Activated T-helper 2 cell treated with anti-CD3 and anti-CD28 coated beads, Interferon-gamma antibody, Interleukin-2, Interleukin-4, amounts not matched to agents 10 μg/mL and 5 μg/mL and 100 μg/mL, durations not matched to agents 14 hours and 24 hours and 36 hours (primary cell): Measurements from ENCODE around the gene KLHL2. TPM values are rescaled to one million over a fixed set of nuclear protein-coding genes. Genes with fewer than 3 reads are reported as not detected.
"Not testable (repeated sequence)": the region's sequence is repeated elsewhere in the genome, so short reads cannot be mapped to it uniquely, and the experiment has no call there.

Source experiments
- DNase-seq: peaks from one replicate; pipeline ENCODE4 v3.0.0; 2021; ENCODE audit warnings: low spot score
- H3K27ac Mint-ChIP-seq: one replicate; pipeline ENCODE4 v1.8.0; 2021; ENCODE audit warnings: mixed read lengths
- H3K27me3 Mint-ChIP-seq: one replicate; pipeline ENCODE4 v1.8.0; 2021; ENCODE audit warnings: low read depth, mixed read lengths
- H3K36me3 Mint-ChIP-seq: one replicate; pipeline ENCODE4 v1.8.0; 2021; ENCODE audit warnings: low read depth, mixed read lengths
- H3K4me1 Mint-ChIP-seq: one replicate; pipeline ENCODE4 v1.8.0; 2021; ENCODE audit warnings: low read depth, mixed read lengths
- H3K4me3 Mint-ChIP-seq: one replicate; pipeline ENCODE4 v1.8.0; 2021; ENCODE audit warnings: low read depth, mild to moderate bottlenecking, moderate library complexity, mixed read lengths
- H3K9me3 Mint-ChIP-seq: one replicate; pipeline ENCODE4 v1.8.0; 2021; ENCODE audit warnings: mixed read lengths
- intact Hi-C: fragments of 100-400 bp; cut with micrococcal nuclease; formaldehyde crosslinking; loops from one replicate; pipeline ENCODE4 v1.15.1; 2023
- total RNA-seq: library from RNA; stranded (reverse); gene quantifications from 2 replicates; pipeline ENCODE4 v1.2.3, GENCODE V29; 2022

Gene KLHL2
- 30.3 and 32.3 TPM in 2 replicates for total RNA-seq

DNA sequence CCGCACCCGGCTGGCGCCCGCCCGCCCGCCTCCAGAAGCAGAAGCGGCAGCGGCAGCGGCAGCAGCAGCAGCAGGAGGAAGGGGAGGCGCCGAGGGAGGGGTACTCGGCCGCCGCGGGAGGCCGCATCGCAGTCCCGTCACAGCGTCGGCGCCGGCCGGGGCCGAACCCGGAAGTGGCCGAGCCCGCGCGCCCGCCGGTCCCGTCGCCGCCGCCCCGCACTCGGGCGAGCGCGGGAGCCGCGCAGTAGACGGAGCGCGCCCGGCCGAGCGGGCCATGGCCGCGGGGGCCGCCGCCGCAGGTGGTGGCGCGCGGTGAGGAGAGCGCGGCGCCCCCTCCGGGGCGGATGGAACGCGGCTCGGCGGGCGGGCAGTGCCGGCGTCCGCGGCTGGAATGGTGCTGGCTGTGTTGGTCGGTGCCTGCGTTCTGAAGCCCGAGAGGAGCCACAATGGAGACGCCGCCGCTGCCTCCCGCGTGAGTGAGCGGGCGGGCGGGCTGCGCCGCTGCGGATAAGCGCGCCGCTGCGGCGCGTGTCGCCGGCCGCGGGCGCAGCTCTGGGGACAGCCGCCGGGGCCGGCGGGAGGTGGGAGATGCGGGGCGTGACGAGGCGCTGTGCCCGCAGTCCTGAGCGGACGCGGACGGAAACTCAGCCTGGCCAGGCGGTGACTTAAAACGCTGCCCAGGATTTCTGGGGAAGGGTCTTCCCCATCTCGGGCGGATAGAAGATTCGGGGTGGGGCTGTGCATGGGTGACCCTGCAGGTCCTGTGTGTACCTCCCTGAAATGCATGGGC lies at the start of gene KLHL2:
Gene KLHL2, plus strand, starts transcription at position 131 of the 790 bp plus-strand sequence. Its CDS starts 316 bp downstream, at position 447.
- DNase-seq = peak; percentile 72
- H3K36me3 Mint-ChIP-seq = peaks cover 24% of the 10 kb centered on the region
- peaks cover 68% of the 10 kb centered on the region for H3K4me1 Mint-ChIP-seq
- no peaks in the 10 kb centered on the region for H3K9me3 Mint-ChIP-seq
- no peaks in the 10 kb centered on the region for H3K27me3 Mint-ChIP-seq
- H3K4me3 Mint-ChIP-seq = peak within 1 kb of the TSS; percentile 88
- intact Hi-C loops = loop anchor here (2.0 to 5.0 kb wide), 2 partner anchors 50 to 119 kb away; partner anchors contain the start of gene MSMO1
- peak within 1 kb of the TSS; percentile 80 for H3K27ac Mint-ChIP-seq

DNA sequence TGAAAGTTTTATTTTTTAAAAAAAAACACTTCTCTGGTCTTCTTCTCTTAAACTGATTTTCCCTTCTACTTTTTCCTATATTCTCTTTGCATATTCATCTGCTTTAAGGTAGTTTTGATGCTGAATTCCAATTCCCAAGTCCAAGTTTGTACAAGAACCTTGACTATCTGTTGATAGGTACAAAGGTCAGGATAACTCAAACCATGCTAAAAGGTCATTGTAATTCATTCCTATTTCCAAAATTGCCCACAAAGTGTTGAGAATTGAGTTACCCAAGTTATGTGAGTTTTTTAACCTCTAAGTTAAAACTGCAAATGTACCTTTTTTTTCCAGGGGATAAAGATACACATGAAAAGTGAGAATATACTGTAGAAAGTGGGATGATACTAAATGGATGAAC lies 48.6 kb upstream of the KLHL2 start:
- H3K27ac Mint-ChIP-seq = no peak overlapping the region
- no peaks in the 10 kb centered on the region for H3K36me3 Mint-ChIP-seq
- no peak for DNase-seq
- peaks cover 7% of the 10 kb centered on the region for H3K9me3 Mint-ChIP-seq
- no peak overlapping the region for H3K4me3 Mint-ChIP-seq
- intact Hi-C loops = no loop called here
- H3K4me1 Mint-ChIP-seq = no peaks in the 10 kb centered on the region
- peaks cover 12% of the 10 kb centered on the region for H3K27me3 Mint-ChIP-seq

DNA sequence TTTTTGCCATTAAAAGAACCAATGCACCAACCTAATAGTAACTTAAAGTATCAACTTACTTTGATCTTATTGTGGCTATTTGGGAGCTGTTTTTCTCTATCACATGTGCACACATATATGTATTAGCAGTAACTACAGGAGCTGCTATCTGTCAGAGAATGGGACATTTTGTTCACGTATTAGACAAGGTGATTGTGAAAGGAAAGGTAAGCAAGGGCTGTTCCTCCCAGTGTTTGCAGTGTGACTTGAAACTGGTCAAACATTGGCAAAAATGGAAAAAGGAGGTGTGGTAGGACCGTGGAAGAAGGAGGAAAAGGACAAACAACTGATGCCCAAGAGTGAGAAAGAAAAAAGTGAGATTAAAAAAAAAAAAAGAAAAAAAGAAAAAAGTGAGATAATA lies 43.1 kb upstream of the KLHL2 start:
- Mint-ChIP-seq H3K9me3 (peaks cover 3% of the 10 kb centered on the region), H3K27me3 (peaks cover 7% of the 10 kb centered on the region), H3K36me3 (no peaks in the 10 kb centered on the region), H3K27ac (no peak overlapping the region), H3K4me3 (no peak overlapping the region), H3K4me1 (no peaks in the 10 kb centered on the region)
- intact Hi-C loops = no loop called here
- no peak for DNase-seq

DNA sequence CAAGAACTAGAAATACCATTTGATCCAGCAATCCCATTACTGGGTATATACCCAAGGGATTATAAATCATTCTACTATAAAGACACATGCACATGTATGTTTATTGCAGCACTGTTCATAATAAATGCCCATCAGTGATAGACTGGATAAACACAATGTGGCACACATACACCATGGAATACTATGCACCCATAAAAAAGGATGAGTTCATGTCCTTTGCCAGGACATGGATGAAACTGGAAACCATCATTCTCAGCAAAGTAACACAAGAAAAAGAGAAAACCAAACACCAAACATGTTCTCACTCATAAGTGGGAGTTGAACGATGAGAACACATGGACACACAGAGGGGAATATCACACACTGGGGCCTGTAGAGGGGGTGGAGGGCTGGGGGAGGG lies 40.5 kb upstream of the KLHL2 start:
- H3K4me3 Mint-ChIP-seq, intact Hi-C loops, H3K27ac Mint-ChIP-seq, H3K4me1 Mint-ChIP-seq, H3K9me3 Mint-ChIP-seq, H3K36me3 Mint-ChIP-seq, DNase-seq, H3K27me3 Mint-ChIP-seq: not testable (repeated sequence)

DNA sequence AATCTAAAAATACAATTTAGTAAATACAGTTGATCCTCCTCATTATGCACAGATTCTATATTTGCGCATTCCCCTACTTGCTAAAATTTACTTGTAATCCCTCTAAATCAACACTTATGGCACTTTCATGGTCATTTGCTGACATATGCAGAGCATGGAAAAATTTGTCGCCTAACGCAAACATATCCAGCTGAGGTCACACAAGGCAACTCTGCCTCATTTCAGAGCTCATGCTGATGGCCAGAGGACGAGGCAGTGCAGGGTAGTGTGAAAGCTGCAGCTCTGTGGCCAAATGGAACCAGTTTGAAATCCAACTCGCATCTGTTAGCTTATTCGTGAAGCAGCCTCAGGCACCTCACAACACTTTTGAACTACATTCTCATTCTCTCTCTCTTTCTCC lies 39.7 kb upstream of the KLHL2 start:
- intact Hi-C loops = no loop called here
- peaks cover 4% of the 10 kb centered on the region for H3K27me3 Mint-ChIP-seq
- no peak overlapping the region for H3K27ac Mint-ChIP-seq
- DNase-seq = no peak
- no peak overlapping the region for H3K4me3 Mint-ChIP-seq
- H3K4me1 Mint-ChIP-seq = no peaks in the 10 kb centered on the region
- H3K9me3 Mint-ChIP-seq = peaks cover 3% of the 10 kb centered on the region
- H3K36me3 Mint-ChIP-seq = no peaks in the 10 kb centered on the region

DNA sequence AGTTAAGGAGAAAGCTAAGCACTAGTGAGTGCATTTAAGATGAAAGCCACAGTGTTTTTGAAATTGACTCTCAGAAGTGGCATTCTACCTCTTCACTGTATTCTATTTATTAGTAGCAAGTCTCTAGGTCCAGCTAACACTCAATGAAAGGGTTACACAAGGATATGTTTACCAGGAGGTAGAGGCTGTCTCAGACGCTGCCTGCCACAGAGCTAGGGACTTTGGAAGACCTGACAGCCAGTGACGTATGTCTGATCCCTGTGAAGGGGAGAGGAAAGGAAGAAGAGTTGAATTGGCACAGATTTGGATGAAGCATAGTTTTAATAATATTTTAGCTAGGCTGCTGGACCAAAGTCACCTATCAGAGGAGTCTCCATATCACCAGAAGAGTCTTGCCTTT lies 36.5 kb upstream of the KLHL2 start:
- intact Hi-C loops = no loop called here
- Mint-ChIP-seq H3K27ac (no peak overlapping the region), H3K27me3 (peaks cover 4% of the 10 kb centered on the region), H3K4me3 (no peak overlapping the region), H3K36me3 (no peaks in the 10 kb centered on the region), H3K4me1 (no peaks in the 10 kb centered on the region), H3K9me3 (peaks cover 3% of the 10 kb centered on the region)
- no peak for DNase-seq

GRCh38 chr4:165175470-165175869 lies 31.9 kb upstream of the KLHL2 start:
- H3K4me3 Mint-ChIP-seq, H3K27ac Mint-ChIP-seq, H3K27me3 Mint-ChIP-seq, H3K36me3 Mint-ChIP-seq, DNase-seq, H3K4me1 Mint-ChIP-seq, H3K9me3 Mint-ChIP-seq, intact Hi-C loops: not testable (repeated sequence)

- no peak for DNase-seq
- Mint-ChIP-seq H3K27ac (no peak overlapping the region), H3K4me3 (no peak overlapping the region), H3K27me3 (peaks cover 4% of the 10 kb centered on the region), H3K36me3 (no peaks in the 10 kb centered on the region), H3K9me3 (no peaks in the 10 kb centered on the region), H3K4me1 (no peaks in the 10 kb centered on the region)
- intact Hi-C loops = no loop called here
These were observed 31.5 kb upstream of the KLHL2 start for GRCh38 chr4:165175879-165176278.

DNA sequence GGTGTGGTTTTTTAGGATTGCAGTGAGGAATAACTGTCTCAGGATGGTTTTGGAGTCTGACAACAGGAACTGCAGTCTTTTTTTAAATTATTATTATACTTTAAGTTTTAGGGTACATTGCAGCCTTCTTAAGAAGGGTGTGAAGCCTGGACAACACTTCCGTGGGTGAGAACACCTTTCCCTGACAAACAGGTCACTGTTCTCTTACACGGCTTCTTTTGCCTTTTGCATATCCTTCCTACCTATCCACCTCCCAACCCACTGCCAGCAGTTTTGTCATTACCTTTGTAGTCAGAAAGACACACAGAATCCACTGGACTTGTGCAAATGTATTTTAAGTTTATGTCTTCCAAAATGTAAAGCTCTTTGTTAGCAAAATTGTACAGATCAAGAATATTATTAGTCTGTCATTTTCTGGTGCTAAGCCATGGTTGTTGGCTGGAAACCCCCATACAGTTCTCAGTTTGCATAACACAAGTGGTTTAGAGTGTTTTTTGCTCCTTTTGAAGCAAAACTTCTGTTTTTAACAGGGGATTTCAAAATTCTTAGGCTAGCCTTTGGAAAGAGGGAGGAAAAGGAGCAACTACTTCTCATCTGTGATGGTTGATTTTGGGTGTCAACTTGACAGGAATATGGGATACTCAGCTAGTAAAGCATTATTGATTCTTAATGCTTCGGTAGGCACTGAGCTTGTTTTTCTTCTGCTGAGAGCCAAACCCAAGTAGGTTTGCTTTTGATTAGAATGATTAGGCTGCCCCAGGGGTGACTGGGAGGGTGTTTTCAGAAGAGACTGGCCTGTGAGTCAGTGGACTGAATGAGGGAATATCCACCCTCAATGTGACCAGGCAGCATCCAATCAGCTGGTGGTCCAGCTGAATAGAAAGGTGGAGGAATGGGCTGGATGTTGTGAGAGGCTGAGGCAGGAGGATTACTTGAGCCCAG lies 29.4 kb upstream of the KLHL2 start:
- Mint-ChIP-seq H3K4me1 (no peaks in the 10 kb centered on the region), H3K27ac (no peak overlapping the region), H3K9me3 (no peaks in the 10 kb centered on the region), H3K27me3 (peaks cover 1% of the 10 kb centered on the region), H3K36me3 (no peaks in the 10 kb centered on the region), H3K4me3 (no peak overlapping the region)
- no peak for DNase-seq
- intact Hi-C loops = no loop called here

DNA sequence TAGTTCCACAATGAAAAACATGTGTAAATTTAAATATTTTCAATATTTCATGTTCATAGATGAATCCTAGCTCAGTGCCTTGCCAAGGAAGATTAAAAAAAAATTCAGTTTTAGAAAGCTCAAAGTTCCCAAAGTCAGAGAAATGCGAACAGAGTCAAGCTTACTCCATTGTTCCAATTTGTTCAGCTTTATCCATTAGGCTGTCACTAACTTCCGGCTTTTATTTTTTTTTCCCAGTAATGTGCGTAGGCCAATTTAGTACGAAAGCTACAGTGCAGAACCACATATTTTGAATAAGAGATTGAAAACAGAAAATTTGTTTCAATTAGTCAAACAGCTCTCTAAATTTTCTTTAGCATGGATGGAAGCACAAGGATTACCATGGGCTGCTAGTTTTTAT lies 23.1 kb upstream of the KLHL2 start:
- DNase-seq = no peak
- Mint-ChIP-seq H3K4me3 (no peak overlapping the region), H3K36me3 (no peaks in the 10 kb centered on the region), H3K4me1 (no peaks in the 10 kb centered on the region), H3K27me3 (no peaks in the 10 kb centered on the region), H3K27ac (no peak overlapping the region), H3K9me3 (no peaks in the 10 kb centered on the region)
- intact Hi-C loops = no loop called here

DNA sequence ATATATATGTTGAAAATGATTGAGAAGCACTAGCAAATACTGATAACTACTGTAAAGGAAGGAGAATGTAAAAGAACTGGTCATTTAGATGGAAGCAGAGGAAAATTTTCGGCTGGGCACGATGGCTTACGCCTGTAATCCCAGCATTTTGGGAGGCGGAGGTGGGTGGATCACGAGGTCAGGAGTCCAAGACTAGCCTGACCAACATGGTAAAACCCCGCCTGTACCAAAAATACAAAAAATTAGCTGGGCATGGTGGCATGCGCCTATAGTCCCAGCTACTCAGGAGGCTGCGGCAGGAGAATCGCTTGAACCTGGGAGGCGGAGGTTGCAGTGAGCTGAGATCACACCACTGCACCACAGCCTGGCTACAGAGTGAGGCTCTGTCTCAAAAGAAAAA lies 22.4 kb upstream of the KLHL2 start:
- DNase-seq, H3K27me3 Mint-ChIP-seq, intact Hi-C loops, H3K4me1 Mint-ChIP-seq, H3K4me3 Mint-ChIP-seq, H3K36me3 Mint-ChIP-seq, H3K9me3 Mint-ChIP-seq, H3K27ac Mint-ChIP-seq: not testable (repeated sequence)

- intact Hi-C loops = no loop called here
- Mint-ChIP-seq H3K4me1 (peaks cover 5% of the 10 kb centered on the region), H3K4me3 (no peak overlapping the region), H3K27ac (no peak overlapping the region), H3K36me3 (no peaks in the 10 kb centered on the region), H3K27me3 (no peaks in the 10 kb centered on the region), H3K9me3 (no peaks in the 10 kb centered on the region)
- DNase-seq = no peak
These were observed 21.9 kb upstream of the KLHL2 start for GRCh38 chr4:165185448-165185847.
